Right ventricle myocardium superior (tissue), 1 donor: ENCODE measurements around the gene GHRL. TPM values are rescaled to one million over a fixed set of nuclear protein-coding genes. Genes with fewer than 3 reads are reported as not detected.

ENCODE experiments used
- ATAC-seq: fragments of 200-7000 bp; cut with Tn5 transposase; one replicate; pipeline ENCODE4 v1.9.1; 2020; ENCODE audit warnings: mild to moderate bottlenecking; ENCODE audit not compliant: poor library complexity
- DNase-seq: peaks from one replicate; pipeline ENCODE4 v3.0.0-alpha.2; 2020
- intact Hi-C: fragments of 100-400 bp; cut with DNase I; formaldehyde crosslinking; loops from one replicate; pipeline ENCODE4 v1.11.2; 2022
- total RNA-seq: library from RNA; stranded (reverse); fragmentation: NEBNext Ultra II Directional; extraction: Animal tissue kit (Norgen Biotek cat#: 25700); gene quantifications from one replicate; pipeline ENCODE4 v1.2.1, GENCODE V29; 2021
- donor health status: DM: no; HTN: yes; CAD: no; lungs with severe emphysema.

Gene GHRL
- total RNA-seq, 1 donor from 2014 or later = not detected

GRCh38 chr3:10260211-10260701 lies 32.5 kb downstream of the GHRL start:
- DNase-seq (no peak), ATAC-seq (no peak)
- intact Hi-C loops = no loop called here

GRCh38 chr3:10259798-10260197 lies 32.9 kb downstream of the GHRL start:
- ATAC-seq (no peak), DNase-seq (no peak)
- intact Hi-C loops = no loop called here

GRCh38 chr3:10259036-10259435 lies 33.7 kb downstream of the GHRL start:
- ATAC-seq (no peak), DNase-seq (no peak)
- intact Hi-C loops = no loop called here

GRCh38 chr3:10255835-10256234 lies 36.9 kb downstream of the GHRL start:
- intact Hi-C loops = no loop called here
- no peak for ATAC-seq
- DNase-seq = no peak

GRCh38 chr3:10253731-10254130 lies 39.0 kb downstream of the GHRL start:
- intact Hi-C loops = no loop called here
- ATAC-seq (peak; percentile 14), DNase-seq (no peak)

GRCh38 chr3:10251006-10251405 lies 41.7 kb downstream of the GHRL start:
- intact Hi-C loops = no loop called here
- DNase-seq (no peak), ATAC-seq (no peak)

- DNase-seq (no peak), ATAC-seq (no peak)
- intact Hi-C loops = no loop called here
These were observed 42.9 kb downstream of the GHRL start for GRCh38 chr3:10249833-10250232.

- ATAC-seq = peak; percentile 7
- intact Hi-C loops = no loop called here
- peak; percentile 57 for DNase-seq
These were observed 43.6 kb downstream of the GHRL start for GRCh38 chr3:10248984-10249748.

- intact Hi-C loops = no loop called here
- peak; percentile 99 for ATAC-seq
- DNase-seq = peak; percentile 98
These were observed 44.4 kb downstream of the GHRL start, which contains the start of gene TATDN2 for GRCh38 chr3:10248184-10248983. TSS of gene TATDN2 (plus strand) at chr3:10248459. CDS start at chr3:10249201, 742 bp downstream.

- intact Hi-C loops = no loop called here
- ATAC-seq = no peak
- no peak for DNase-seq
These were observed 45.0 kb downstream of the GHRL start for GRCh38 chr3:10247679-10248183.

GRCh38 chr3:10245081-10245712 lies 47.5 kb downstream of the GHRL start:
- ATAC-seq = no peak
- intact Hi-C loops = no loop called here
- DNase-seq = no peak

GRCh38 chr3:10244009-10244408 lies 48.7 kb downstream of the GHRL start:
- ATAC-seq (no peak), DNase-seq (no peak)
- intact Hi-C loops = no loop called here

- DNase-seq (no peak), ATAC-seq (peak; percentile 52)
- intact Hi-C loops = no loop called here
These were observed 50.3 kb downstream of the GHRL start for GRCh38 chr3:10242182-10243065.

- ATAC-seq = no peak
- no peak for DNase-seq
- intact Hi-C loops = no loop called here
These were observed 51.9 kb downstream of the GHRL start for GRCh38 chr3:10240799-10241198.

- intact Hi-C loops = no loop called here
- no peak for DNase-seq
- no peak for ATAC-seq
These were observed 54.2 kb downstream of the GHRL start for GRCh38 chr3:10238345-10239183.
